GM21737 (cell line): ENCODE measurements around the gene CDH4.
"Not testable (repeated sequence)": the region's sequence is repeated elsewhere in the genome, so short reads cannot be mapped to it uniquely, and the experiment has no call there.

Source experiments
- ATAC-seq: cut with Tn5 transposase; IDR thresholded peaks from one replicate; pipeline ENCODE4 v1.9.1; 2021; ENCODE audit warnings: mild to moderate bottlenecking, moderate library complexity; ENCODE audit not compliant: unreplicated experiment

The CDH4 gene

DNA sequence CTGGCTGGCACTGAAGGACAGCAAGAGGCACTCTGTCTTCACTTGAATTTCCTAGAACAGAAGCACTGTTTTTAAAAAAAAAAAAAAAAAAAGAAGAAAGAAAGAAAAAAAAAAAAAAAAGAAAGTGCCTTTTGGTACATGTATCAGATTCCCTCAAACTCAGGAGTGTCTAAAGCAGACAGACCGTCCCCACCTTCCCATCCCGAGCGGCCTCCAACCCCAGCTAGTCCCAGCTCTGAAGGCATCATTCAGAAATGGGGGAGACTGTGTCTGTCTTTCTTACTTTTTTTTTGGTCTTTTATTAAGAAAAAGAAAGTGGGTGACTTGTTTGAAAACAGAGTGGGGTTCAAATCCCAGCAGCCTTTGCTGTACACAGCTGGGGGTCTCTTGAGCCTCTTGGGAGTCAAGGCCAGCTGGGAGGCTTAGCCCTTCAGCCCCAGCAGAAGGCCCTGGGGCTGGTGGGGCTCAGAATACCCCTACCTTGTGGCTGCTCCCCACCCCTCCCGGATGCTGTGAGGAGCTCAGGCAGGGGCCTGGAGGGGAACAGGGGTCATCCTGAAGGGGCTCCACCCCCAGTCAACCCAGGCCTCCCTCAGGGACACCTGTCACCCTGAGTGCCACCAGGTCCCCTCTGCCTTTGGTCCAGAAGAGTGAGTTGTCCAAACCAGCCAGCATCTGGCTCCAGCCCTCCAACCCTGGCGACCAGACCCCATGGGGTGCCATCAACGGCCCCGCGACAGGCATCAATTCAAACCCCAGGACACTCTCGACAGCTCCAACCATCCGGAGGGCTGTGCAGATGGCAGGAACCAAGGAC lies 685.3 kb downstream of the CDH4 start:
- no peak for ATAC-seq

DNA sequence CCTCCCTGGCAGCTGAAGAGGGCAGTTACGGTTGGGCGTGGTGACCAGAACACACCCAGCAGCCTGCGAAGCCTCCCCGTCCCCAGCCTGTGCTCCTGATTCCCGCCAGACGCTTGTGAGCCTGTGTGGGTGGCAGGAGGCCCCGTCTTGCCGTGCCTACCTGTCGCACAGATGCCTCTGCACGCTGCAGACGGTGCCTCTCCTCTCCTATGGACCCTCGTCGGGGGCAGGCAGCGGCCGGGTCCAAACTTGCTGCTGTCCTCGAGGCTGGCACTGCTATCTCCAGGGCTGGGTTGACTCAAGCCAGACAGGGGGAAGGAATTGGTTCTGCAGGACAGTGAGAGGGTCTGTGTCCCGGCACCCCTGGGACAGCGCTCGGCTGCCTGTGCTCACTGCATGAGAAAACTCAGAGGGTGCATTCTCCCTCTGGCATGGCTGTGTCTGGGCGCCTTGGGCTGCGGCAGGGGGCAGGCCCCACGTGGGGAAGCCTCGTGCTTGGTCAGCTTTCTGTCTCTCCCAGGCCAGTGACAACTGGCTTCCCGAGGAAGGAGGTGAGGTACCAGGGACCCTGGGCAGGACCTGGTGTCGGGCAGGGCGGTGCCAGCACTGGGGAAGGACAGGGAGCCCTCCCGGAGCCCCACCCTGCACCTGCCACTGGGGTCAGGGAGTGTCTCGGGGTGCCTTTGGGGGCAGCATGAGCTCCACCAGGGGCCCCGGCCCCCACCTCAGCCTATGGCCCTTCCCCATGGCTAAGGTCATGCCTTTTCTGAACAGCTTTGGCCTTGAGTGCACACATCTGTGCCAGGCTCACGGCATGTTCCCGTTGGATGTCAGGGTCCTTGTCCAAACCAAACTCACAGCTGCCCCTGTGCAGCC lies 686.1 kb downstream of the CDH4 start:
- ATAC-seq = no peak

DNA sequence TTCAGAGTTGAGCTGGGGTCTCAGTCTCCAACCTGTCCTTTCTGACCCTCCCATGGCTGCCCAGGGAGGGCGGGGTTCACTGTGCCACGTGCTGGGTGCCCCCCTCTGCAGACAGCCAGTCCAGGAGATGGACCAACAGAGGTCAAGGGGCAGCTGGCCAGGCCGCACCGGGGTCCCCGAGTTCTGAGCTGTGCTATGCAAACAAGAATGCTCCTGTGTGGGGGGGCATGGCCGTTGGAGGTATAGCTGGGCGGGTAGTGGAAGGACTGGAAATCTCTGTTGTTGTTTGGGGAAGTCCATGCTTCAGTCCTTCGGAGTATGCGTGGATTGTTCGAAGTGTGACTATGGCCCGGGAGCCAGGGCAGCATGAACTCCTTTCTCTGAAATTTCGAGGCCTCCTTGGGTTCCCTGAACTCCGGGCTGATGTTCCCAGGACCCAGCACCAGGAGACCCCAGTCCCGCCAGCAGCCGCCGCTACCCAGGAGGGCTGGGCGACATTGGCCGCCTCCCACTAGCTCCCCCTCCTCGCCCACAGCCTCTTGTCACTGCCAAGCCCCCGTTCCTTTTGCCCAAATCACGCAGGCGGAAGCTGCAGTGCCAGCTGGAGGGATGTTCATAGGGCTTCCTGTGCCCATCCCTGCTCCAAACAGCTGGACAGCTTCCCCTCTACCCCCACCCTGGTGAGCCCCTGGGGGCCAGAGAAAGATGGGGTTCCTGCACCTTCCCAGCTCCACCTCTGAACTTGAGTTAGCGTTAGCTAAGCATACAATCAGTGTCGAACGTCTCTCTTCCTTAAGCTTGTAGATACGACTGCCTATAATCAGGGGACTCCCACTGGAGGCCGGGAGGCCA lies 687.0 kb downstream of the CDH4 start:
- ATAC-seq = no peak

DNA sequence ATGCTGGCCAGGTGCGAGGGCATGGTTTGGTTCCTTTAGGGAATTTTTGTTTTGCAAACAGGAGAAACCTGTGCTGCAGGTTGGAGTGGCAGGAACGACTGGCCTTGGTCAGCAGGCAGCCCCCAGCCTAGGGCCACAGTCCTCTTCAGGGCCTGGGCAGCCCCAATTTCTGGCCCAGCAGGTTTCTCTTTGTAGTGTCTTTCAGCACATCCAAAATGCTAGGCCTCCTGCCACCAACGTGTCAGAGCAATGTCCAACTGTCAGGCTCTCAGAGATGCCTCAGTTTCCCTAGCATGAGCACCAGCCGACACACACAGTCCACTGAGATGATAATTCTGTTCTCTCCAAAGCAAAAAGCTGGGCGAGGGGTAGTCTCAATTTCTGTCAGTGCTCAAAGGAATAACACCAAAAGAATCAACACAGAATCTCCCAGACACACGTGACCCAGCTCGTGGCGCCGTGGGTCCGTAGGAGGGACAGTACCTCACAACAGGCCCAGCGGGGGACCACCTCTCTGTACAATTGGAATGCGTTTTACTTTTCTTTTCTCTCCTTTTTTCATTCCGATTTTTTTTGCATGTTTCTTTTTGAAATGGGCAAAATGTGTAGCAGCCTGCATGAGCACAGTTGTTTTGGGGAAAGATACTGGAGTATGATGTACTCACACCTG lies 687.8 kb downstream of the CDH4 start:
- ATAC-seq = no peak

DNA sequence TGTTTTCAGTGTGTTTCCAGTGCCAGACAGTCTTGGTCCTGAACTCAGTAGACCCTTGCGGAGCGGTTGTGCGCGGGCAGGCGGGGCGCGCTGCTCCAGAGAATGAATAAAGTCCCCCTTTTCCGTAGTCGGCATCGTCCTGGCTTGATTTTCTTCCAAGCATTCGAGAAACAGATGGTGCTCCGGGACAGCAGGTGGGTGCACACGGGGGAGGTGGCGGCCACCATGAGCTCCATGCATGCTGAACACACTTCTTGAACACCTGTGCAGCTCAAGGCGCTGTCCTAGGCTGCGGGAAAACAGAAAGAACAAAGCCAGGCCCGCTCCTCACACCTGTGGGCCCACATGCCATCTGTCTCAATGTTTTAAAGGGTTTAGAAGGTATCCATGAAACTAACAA lies 688.4 kb downstream of the CDH4 start:
- ATAC-seq = no peak

DNA sequence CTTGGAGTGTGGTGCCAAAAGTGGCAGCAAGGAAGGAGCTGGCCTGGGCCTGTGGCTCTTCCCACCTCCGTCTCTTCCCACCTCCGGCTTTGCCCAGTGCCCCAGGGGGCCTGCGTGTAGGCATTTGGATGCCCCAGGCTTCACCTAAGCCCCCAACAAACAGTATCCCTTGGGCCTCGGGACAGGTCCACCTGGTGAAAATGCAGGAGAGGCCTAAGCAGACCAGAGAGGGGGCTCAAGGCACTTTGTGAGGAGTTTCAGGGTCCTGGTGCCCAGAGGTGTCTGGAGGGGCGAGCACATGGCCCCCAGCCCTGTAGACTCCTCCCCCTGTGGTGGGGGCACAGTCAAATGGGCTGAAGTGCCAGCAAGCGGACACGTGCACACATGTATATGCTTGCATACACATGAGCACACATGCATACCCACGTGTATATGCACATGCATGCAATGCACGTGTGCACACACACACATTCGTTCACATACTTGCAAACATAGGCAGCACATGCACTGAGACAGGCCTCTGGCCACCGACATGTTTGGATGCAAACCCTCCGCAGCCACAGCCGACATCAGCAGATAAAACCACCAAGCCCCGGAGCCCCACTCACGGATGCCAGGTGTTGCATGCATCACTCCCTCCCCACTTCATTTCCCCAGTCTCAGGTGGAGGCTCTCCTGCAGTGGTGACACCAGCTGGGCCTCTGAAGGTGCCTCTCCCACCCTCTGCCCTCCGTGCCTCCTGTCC lies 689.1 kb downstream of the CDH4 start:
- no peak for ATAC-seq

DNA sequence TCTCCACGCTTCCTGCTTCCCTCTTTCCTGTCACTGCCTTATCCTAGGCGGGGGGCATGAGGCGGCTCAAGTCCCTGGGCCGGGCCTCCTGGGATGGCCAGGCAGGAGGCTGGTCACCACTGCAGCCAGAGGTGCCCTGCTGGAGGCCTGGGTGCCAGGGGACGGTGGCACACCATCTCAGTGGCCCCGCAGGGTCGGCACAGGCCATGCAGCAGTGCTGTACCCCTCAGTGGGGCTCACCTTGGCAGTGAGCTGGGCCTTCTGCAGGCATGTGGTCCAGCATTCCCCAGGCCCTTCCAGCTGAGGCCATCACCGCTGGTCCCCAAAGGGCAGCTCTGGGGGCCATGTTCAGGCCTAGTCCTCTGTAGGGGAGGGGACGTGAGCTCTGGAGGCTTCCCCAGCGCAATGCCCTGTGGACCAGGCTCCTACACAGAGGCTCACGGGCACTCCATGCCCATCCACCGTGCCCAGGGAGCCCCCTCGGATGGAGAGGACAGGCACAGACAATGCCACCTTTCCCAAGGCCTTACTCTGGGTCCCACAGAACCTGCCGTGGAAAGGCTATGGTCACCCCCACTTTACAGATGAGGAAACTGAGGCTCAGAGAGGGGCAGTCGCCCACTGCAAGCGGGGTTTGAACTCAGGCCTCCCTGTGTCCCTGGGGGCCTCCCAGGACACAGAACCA lies 689.8 kb downstream of the CDH4 start:
- ATAC-seq = no peak

DNA sequence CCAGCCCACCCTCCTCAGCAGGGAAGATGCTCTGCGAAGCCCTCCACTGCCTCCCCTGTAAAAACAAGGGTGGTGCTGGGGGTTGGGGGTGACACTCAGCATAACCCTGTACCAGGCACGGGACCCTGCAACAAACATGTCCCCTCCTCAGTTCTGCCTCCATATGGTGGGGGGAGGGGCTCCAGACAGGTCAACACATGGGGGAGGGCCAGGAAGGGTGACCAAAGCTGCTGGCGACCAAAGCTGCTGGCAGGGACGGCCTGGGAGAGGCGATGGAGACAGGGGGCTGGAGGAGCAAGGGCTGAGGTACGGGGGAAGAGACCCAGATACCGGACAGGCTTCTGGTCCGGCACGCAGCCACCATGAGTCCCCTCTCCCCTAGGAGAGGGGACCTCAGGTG lies 690.5 kb downstream of the CDH4 start:
- ATAC-seq = no peak

DNA sequence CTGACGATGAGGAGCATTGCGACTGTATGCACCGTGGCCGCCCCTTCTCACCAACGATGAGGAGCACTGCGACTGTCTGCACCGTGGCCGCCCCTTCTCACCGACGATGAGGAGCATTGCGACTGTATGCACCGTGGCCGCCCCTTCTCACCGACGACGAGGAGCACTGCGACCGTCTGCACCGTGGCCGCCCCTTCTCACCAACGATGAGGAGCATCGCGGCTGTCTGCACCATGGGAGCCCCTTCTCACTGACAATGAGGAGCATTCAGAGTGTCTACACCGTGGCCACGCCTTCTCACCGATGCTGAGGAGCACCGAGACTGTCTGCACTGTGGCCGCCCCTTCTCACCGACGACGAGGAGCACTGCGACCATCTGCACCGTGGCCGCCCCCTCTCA lies 692.9 kb downstream of the CDH4 start:
- not testable (repeated sequence) for ATAC-seq

DNA sequence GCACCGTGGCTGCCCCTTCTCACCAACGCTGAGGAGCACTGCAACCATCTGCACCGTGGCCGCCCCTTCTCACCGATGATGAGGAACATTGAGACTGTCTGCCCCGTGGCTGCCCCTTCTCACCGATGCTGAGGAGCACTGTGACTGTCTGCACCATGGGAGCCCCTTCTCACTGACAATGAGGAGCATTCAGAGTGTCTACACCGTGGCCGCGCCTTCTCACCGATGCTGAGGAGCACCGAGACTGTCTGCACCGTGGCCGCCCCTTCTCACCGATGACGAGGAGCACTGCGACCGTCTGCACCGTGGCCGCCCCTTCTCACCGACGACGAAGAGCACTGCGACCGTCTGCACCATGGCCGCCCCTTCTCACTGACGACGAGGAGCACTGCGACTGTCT lies 693.4 kb downstream of the CDH4 start:
- not testable (repeated sequence) for ATAC-seq

DNA sequence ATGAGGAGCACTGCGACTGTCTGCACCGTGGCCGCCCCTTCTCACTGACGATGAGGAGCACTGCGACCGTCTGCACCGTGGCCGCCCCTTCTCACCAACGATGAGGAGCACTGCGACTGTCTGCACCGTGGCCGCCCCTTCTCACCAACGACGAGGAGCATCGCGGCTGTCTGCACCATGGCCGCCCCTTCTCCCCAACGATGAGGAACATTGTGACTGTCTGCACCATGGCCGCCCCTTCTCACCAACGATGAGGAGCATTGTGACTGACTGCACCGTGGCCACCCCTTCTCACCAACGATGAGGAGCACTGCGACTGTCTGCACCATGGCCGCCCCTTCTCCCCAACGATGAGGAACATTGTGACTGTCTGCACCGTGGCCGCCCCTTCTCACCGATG lies 696.0 kb downstream of the CDH4 start:
- ATAC-seq = not testable (repeated sequence)

DNA sequence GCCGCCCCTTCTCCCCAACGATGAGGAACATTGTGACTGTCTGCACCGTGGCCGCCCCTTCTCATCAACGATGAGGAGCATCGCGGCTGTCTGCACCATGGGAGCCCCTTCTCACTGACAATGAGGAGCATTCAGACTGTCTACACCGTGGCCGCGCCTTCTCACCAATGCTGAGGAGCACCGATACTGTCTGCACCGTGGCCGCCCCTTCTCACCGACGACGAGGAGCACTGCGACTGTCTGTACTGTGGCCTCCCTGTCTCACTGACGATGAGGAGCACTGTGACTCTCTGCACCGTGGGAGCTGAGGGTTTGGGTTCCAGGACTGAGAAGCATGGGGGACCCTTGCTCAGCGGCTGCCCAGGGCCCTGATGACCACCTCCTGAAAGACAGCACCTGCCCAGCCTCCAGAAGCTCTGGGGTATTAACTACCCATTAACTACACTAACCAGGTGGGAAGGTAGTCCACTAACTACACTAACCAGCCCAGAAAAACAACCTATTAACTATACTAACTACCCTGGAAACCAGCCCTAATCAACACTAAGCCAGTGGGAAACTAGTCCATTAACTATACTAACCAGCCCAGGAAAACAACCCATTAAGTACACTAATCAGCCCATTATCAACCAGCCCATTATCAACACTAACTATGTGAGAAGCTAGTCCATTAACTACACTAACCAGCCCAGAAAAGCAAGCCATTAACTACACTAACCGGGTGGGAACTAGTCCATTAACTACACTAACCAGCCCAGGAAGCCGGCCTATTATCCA lies 696.7 kb downstream of the CDH4 start:
- no peak for ATAC-seq

DNA sequence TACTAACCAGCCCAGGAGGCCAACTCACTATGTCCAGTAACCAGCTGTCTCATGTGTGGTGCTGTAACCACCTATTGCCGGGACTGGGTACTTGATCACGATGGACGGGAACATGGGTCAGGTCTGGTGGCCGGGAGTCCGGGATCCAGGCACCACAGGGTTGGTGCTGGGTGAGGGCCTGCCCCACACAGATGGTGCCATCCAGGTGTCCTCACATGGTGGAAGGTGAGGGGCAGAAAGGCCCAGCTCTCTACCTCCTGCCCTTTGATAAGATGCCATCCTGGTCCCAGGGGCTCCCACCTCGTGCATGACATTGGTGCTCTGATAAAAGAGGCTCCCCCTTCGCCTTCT lies 697.3 kb downstream of the CDH4 start:
- ATAC-seq = no peak

DNA sequence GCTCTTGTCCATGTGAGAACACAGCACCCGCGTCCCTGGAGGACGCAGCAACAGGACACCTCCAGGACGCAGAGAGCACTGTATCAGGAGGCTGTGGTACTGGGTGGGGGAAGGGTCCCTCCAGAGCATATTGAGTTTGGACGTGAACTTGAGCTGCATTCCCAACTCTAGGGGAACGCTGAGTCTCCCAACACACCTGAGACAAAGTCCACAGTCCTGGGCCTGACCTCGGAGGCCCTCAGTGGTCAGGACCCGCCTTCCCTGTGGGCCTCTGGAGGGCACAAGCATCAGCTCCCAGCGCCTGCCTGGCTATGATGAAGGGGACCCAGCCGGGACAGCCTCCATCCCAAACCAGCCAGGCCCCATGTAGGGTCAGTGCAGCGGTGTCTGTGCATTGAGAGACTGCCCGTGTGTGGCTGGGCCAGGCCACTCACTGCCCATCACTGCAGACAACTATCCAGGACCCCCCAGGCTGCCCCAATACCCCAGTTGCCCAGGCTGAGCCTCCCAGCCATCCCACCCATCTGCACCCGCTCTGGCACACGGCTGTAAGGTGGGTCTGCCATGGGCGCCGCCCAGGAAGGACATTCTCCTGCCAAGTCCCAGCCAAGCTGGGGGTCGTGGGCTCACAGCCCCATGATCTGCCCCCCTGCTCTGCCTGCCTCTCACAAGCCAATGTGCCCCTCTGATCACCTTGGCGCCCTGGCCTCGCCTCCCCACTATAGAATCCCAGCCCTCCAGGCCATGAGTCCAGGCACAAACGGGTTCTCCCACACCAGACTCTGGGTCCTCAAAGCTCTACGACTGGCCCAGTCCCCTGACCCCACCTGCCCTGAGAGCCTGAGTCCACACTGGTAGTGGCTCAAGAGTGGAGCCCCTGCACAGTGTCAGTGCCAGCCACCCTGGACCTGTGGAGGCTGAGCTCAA lies 697.9 kb downstream of the CDH4 start:
- no peak for ATAC-seq

DNA sequence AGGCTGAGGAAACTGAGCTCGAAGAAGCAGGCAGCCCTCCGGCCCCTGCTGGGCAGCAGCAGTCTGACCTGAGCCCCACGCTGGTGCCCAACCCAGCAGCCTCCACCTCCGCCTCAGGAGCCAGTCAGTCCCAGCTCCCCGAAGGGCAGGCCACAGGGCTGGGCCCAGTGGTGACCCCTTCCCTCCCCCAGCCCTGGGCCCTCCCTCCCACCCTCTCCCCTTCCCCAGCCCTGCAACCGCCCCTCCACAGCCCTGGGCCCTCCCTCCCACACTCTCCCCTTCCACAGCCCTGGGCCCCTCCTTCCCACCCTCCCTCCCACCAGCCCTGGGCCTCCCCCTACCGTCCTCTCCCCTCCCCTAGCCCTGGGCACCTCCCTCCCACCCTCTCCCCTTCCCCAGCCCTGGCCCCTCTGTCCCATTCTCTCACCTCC lies 698.6 kb downstream of the CDH4 start:
- no peak for ATAC-seq

DNA sequence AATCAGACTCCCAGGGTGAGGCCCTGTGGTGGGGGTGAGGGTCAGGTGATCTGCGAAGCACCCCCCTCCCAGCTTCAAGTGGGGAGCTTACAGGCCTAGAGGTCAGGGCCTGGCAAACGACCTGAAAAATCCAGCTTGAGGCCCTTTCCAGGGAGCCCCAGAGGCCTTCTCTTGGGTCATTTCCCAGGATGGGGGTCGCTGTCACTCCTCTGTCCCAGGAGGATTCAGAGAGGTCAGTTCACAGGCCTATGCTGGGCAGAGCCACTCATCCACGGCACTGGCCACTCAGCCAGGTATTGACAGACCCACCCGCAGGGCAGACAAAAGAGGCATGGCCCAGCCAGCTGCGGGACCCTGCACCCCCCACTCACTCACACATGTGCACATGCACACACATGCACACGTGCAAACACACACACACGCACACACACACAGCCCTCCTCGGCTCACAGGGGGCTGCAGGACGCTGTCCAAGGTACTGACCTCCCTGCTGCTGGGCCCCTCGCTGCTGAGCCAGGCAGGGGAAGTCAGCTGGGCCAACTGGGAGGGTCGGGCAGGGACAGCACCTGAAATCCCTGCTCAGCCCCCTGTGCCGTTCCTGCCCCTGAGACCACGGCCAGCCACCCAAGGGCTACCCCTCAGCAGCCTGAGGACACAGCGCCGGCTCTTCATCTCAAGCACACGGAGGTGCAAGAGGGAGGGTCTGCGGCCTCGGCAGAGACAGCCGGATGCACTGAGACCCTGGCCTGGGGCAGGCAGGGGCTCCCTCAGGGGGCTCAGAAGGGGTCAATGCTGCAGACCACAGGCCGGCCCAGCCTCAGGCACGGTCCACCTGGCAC lies 699.9 kb downstream of the CDH4 start:
- no peak for ATAC-seq
